GM23338 (cell line): ENCODE data around the gene TYW1. TPM values are rescaled to one million over a fixed set of nuclear protein-coding genes. Genes with fewer than 3 reads are reported as not detected.
"Not testable (repeated sequence)": the region's sequence is repeated elsewhere in the genome, so short reads cannot be mapped to it uniquely, and the experiment has no call there.

Source experiments
- ATAC-seq: fragments of 200-7000 bp; cut with Tn5 transposase; 3 replicates; pipeline ENCODE4 v1.9.1; 2020
- DNase-seq: peaks from one replicate; pipeline ENCODE4 v3.0.0-alpha.2; 2015; ENCODE audit warnings: low spot score
- H2AFZ ChIP-seq: fragments of 200-600 bp; sonication (generic); 2 replicates; pipeline ENCODE4 v1.8.0; 2016; ENCODE audit warnings: antibody characterized with exemption, mild to moderate bottlenecking, moderate library complexity
- H3F3A ChIP-seq: fragments of 200-600 bp; sonication (generic); replicated peaks from 2 replicates; pipeline ENCODE4 v1.8.0; 2017; ENCODE audit warnings: antibody characterized with exemption, mixed run types, low read depth
- H3K27ac ChIP-seq: fragments of 200-600 bp; sonication (generic); 2 replicates; pipeline ENCODE4 v1.6.1; 2016; ENCODE audit warnings: low read depth
- H3K27me3 ChIP-seq: fragments of 200-600 bp; sonication (generic); 2 replicates; pipeline ENCODE4 v1.8.0; 2016; ENCODE audit warnings: mild to moderate bottlenecking, mixed run types, moderate library complexity; ENCODE audit not compliant: insufficient read depth
- H3K36me3 ChIP-seq: fragments of 200-600 bp; sonication (generic); 2 replicates; pipeline ENCODE4 v1.8.0; 2016; ENCODE audit warnings: mild to moderate bottlenecking; ENCODE audit not compliant: insufficient read depth
- H3K4me1 ChIP-seq: fragments of 200-600 bp; sonication (generic); 2 replicates; pipeline ENCODE4 v1.8.0; 2016; ENCODE audit warnings: mild to moderate bottlenecking, moderate library complexity; ENCODE audit not compliant: insufficient read depth
- H3K4me2 ChIP-seq: fragments of 200-600 bp; sonication (generic); 2 replicates; pipeline ENCODE4 v1.7.1; 2017; ENCODE audit warnings: mixed run types
- H3K4me3 ChIP-seq: fragments of 200-600 bp; sonication (generic); 2 replicates; pipeline ENCODE4 v1.6.1; 2016; ENCODE audit warnings: mixed run types
- H3K79me2 ChIP-seq: fragments of 200-600 bp; sonication (generic); replicated peaks from 2 replicates; pipeline ENCODE4 v1.8.0; 2017; ENCODE audit warnings: mild to moderate bottlenecking; ENCODE audit not compliant: insufficient read depth
- H3K9me2 ChIP-seq: fragments of 200-600 bp; sonication (generic); 2 replicates; pipeline ENCODE4 v1.8.0; 2017; ENCODE audit not compliant: insufficient read depth
- H4K20me1 ChIP-seq: fragments of 200-600 bp; sonication (generic); replicated peaks from 2 replicates; pipeline ENCODE4 v1.8.0; 2017; ENCODE audit warnings: mild to moderate bottlenecking; ENCODE audit not compliant: insufficient read depth
- H3K27ac Mint-ChIP-seq: 2 replicates; pipeline ENCODE4 v1.8.0; 2020; ENCODE audit warnings: inconsistent platforms, mild to moderate bottlenecking, moderate library complexity, mixed read lengths
- H3K27me3 Mint-ChIP-seq: 3 replicates; pipeline ENCODE4 v1.8.0; 2022; ENCODE audit warnings: low read depth, mild to moderate bottlenecking, moderate library complexity, mixed read lengths, inconsistent platforms; ENCODE audit not compliant: insufficient read depth, poor library complexity
- H3K36me3 Mint-ChIP-seq: 3 replicates; pipeline ENCODE4 v1.8.0; 2021; ENCODE audit warnings: low read depth, mild to moderate bottlenecking, inconsistent platforms, moderate library complexity, mixed read lengths
- H3K4me1 Mint-ChIP-seq: 3 replicates; pipeline ENCODE4 v1.8.0; 2020; ENCODE audit warnings: mild to moderate bottlenecking, inconsistent platforms, mixed read lengths
- H3K4me3 Mint-ChIP-seq: 3 replicates; pipeline ENCODE4 v1.8.0; 2021; ENCODE audit warnings: moderate library complexity, mild to moderate bottlenecking, inconsistent platforms, mixed read lengths
- H3K9me3 Mint-ChIP-seq: 3 replicates; pipeline ENCODE4 v1.8.0; 2020; ENCODE audit warnings: moderate library complexity, mild to moderate bottlenecking, inconsistent platforms, mixed read lengths
- EZH2 ChIP-seq: fragments of 200-600 bp; sonication (generic); IDR thresholded peaks from one replicate; pipeline ENCODE4 v1.8.0; 2017; ENCODE audit warnings: antibody characterized with exemption, mild to moderate bottlenecking, low read depth; ENCODE audit not compliant: unreplicated experiment
- EZH2phosphoT487 ChIP-seq: fragments of 200-600 bp; sonication (generic); IDR thresholded peaks from one replicate; pipeline ENCODE4 v1.8.1; 2018; ENCODE audit warnings: antibody characterized with exemption; ENCODE audit not compliant: unreplicated experiment
- NANOG ChIP-seq: IDR thresholded peaks from 2 replicates; pipeline ENCODE4 v1.6.1; 2016; ENCODE audit warnings: antibody characterized with exemption, borderline replicate concordance
- STAT1 ChIP-seq: IDR thresholded peaks from one replicate; pipeline ENCODE4 v1.6.1; 2016; ENCODE audit warnings: antibody characterized with exemption; ENCODE audit not compliant: unreplicated experiment
- ZNF331 ChIP-seq: fragments of 250-450 bp; sonication (Bioruptor Pico); IDR thresholded peaks from 2 replicates; pipeline ENCODE4 v1.5.0; 2020; ENCODE audit warnings: low read depth, mild to moderate bottlenecking, moderate library complexity
- polyA plus RNA-seq: library from polyadenylated mRNA; unstranded; fragments of >200 nt; fragmentation: Nextera tagmentation; extraction: Ambion mirVana; gene quantifications from 2 replicates; pipeline ENCODE4 v1.2.1, GENCODE V29; 2016
- total RNA-seq: library from RNA; depleted of rRNA; stranded (reverse); fragments of >200 nt; shearing (Covaris generic); gene quantifications from 2 replicates; pipeline ENCODE4 v1.2.3, GENCODE V29; 2014
- TF ChIP-seq, protein P1 (sequence below): IDR thresholded peaks from one replicate; pipeline ENCODE4 v1.6.1; 2018; ENCODE audit warnings: antibody characterized with exemption; ENCODE audit not compliant: unreplicated experiment
- TF ChIP-seq, protein P2 (sequence below): fragments of 250-450 bp; sonication (Bioruptor Pico); IDR thresholded peaks from 2 replicates; pipeline ENCODE4 v1.5.0; 2020; ENCODE audit warnings: mild to moderate bottlenecking, moderate library complexity

TYW1 gene
- total and polyA plus RNA-seq, 2 experiments from 2014 or later = 15.2 to 18.1 TPM

DNA sequence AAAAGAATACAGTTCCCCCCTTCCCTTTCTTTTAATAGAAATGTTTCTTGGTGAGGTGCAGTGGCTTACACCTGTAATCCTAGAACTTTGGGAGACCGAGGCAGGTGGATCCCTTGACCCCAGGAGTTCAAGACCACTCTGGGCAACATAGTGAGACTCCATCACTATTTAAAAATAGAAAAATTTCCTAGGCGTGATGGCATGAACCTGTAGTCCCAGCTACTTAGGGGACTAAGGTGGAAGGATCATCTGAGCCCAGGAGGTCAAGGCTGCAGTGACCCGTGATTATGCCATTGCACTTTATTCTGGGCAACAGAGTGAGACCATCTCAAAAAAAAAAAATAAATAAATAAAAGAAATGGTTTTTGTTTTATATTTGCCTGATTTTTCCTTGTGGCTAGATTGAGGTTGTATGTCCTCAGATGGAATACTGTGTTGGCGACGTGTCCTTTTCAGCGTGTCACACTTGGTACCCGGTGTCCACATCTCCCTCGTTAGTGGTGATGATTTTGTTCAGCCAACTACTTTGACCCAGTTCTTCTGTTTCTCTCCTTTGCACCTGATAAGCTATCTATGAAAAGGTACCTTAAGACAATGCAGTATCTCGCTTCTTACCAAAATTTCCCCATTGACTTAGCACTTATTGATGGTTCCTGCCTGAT, 202.4 kb downstream of the TYW1 start:
- not testable (repeated sequence) for H3K4me2 ChIP-seq, H3K9me3 Mint-ChIP-seq

DNA sequence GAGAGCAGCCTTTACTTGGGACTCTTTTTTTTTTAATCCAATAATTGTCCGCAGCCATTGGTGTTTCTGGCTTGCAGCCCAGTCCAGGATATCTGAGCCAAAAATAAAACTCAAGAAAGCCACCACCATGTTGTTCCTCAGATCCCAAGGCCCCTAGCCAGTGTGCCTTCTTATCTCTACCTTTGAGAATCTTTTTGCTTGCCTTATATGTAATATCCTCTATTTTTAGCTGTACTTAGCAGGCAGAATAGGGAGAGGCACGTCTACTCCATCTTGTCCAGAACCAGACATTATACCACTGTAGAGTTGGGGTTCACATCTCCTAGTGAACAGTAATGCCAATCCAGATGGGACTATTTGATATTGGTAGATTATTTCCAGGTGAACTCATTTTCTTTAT, 209.1 kb downstream of the TYW1 start:
- ATAC-seq, H3K36me3 ChIP-seq, H3K4me1 ChIP-seq, H3K27ac ChIP-seq, H3K27me3 ChIP-seq, H4K20me1 ChIP-seq, H3K27me3 Mint-ChIP-seq, H3K4me3 Mint-ChIP-seq, H3K4me2 ChIP-seq, H2AFZ ChIP-seq, H3K9me3 Mint-ChIP-seq, H3K27ac Mint-ChIP-seq, H3K4me1 Mint-ChIP-seq, H3F3A ChIP-seq, H3K9me2 ChIP-seq, H3K36me3 Mint-ChIP-seq, H3K79me2 ChIP-seq, H3K4me3 ChIP-seq, DNase-seq: not testable (repeated sequence)

More for the DNA sequence above, 202.4 kb downstream of the TYW1 start:
- Mint-ChIP-seq H3K4me1 (peaks cover 11% of the 10 kb centered on the region; the same call in 2 of the 3 replicates), H3K36me3 (peaks cover 27% of the 10 kb centered on the region)
- not testable (repeated sequence) for H3K27ac ChIP-seq, DNase-seq, H3K4me1 ChIP-seq, H3K79me2 ChIP-seq, H3K36me3 ChIP-seq, H3K4me3 ChIP-seq, H3K27me3 ChIP-seq, H3K9me2 ChIP-seq, H3K4me3 Mint-ChIP-seq, H3K27ac Mint-ChIP-seq, H4K20me1 ChIP-seq, ATAC-seq, H3K27me3 Mint-ChIP-seq, H2AFZ ChIP-seq, H3F3A ChIP-seq

DNA sequence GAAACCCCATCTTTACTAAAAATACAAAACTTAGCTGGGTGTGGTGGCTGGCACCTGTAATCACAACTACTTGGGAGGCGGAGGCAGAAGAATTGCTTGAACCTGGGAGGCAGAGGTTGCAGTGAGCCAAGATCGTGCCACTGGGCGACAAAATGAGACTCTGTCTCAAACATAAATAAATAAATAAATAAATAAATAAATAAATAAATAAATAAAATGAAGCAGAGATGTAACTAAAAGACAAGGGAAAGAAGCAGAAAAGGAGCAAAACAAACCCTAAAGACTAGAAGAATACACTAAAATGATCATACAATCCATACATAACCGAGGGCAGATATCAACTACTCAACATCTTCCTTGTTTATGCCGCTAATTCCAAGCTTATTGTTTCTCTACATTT, 209.8 kb downstream of the TYW1 start:
- no peak overlapping the region for H3K4me3 Mint-ChIP-seq
- H3K9me3 Mint-ChIP-seq = no peaks in the 10 kb centered on the region
- H3K9me2 ChIP-seq = no peaks in the 10 kb centered on the region; the same call in 1 of the 2 replicates
- H3K27me3 ChIP-seq = no peaks in the 10 kb centered on the region
- no peaks in the 10 kb centered on the region for H3K79me2 ChIP-seq
- no peak overlapping the region for H3K4me2 ChIP-seq
- no peaks in the 10 kb centered on the region for H3K36me3 Mint-ChIP-seq
- no peaks in the 10 kb centered on the region for H3F3A ChIP-seq
- H3K27ac Mint-ChIP-seq = no peak overlapping the region
- H3K4me3 ChIP-seq = no peak overlapping the region
- H3K4me1 Mint-ChIP-seq = peaks cover 5% of the 10 kb centered on the region; the same call in 2 of the 3 replicates
- DNase-seq = no peak
- no peak for ATAC-seq
- peaks cover 1% of the 10 kb centered on the region for H3K27me3 Mint-ChIP-seq
- no peaks in the 10 kb centered on the region for H3K36me3 ChIP-seq
- no peak overlapping the region for H2AFZ ChIP-seq
- no peak overlapping the region for H3K27ac ChIP-seq
- H4K20me1 ChIP-seq = no peaks in the 10 kb centered on the region
- no peaks in the 10 kb centered on the region for H3K4me1 ChIP-seq
- TF ChIP-seq EZH2 (no peak), EZH2phosphoT487 (no peak), ZNF331 (CRISPR knock-in tag) (no peak), NANOG (no peak), STAT1 (no peak)
- TF ChIP-seq, protein P1, sequence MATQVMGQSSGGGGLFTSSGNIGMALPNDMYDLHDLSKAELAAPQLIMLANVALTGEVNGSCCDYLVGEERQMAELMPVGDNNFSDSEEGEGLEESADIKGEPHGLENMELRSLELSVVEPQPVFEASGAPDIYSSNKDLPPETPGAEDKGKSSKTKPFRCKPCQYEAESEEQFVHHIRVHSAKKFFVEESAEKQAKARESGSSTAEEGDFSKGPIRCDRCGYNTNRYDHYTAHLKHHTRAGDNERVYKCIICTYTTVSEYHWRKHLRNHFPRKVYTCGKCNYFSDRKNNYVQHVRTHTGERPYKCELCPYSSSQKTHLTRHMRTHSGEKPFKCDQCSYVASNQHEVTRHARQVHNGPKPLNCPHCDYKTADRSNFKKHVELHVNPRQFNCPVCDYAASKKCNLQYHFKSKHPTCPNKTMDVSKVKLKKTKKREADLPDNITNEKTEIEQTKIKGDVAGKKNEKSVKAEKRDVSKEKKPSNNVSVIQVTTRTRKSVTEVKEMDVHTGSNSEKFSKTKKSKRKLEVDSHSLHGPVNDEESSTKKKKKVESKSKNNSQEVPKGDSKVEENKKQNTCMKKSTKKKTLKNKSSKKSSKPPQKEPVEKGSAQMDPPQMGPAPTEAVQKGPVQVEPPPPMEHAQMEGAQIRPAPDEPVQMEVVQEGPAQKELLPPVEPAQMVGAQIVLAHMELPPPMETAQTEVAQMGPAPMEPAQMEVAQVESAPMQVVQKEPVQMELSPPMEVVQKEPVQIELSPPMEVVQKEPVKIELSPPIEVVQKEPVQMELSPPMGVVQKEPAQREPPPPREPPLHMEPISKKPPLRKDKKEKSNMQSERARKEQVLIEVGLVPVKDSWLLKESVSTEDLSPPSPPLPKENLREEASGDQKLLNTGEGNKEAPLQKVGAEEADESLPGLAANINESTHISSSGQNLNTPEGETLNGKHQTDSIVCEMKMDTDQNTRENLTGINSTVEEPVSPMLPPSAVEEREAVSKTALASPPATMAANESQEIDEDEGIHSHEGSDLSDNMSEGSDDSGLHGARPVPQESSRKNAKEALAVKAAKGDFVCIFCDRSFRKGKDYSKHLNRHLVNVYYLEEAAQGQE = no peak
- TF ChIP-seq, protein P2, sequence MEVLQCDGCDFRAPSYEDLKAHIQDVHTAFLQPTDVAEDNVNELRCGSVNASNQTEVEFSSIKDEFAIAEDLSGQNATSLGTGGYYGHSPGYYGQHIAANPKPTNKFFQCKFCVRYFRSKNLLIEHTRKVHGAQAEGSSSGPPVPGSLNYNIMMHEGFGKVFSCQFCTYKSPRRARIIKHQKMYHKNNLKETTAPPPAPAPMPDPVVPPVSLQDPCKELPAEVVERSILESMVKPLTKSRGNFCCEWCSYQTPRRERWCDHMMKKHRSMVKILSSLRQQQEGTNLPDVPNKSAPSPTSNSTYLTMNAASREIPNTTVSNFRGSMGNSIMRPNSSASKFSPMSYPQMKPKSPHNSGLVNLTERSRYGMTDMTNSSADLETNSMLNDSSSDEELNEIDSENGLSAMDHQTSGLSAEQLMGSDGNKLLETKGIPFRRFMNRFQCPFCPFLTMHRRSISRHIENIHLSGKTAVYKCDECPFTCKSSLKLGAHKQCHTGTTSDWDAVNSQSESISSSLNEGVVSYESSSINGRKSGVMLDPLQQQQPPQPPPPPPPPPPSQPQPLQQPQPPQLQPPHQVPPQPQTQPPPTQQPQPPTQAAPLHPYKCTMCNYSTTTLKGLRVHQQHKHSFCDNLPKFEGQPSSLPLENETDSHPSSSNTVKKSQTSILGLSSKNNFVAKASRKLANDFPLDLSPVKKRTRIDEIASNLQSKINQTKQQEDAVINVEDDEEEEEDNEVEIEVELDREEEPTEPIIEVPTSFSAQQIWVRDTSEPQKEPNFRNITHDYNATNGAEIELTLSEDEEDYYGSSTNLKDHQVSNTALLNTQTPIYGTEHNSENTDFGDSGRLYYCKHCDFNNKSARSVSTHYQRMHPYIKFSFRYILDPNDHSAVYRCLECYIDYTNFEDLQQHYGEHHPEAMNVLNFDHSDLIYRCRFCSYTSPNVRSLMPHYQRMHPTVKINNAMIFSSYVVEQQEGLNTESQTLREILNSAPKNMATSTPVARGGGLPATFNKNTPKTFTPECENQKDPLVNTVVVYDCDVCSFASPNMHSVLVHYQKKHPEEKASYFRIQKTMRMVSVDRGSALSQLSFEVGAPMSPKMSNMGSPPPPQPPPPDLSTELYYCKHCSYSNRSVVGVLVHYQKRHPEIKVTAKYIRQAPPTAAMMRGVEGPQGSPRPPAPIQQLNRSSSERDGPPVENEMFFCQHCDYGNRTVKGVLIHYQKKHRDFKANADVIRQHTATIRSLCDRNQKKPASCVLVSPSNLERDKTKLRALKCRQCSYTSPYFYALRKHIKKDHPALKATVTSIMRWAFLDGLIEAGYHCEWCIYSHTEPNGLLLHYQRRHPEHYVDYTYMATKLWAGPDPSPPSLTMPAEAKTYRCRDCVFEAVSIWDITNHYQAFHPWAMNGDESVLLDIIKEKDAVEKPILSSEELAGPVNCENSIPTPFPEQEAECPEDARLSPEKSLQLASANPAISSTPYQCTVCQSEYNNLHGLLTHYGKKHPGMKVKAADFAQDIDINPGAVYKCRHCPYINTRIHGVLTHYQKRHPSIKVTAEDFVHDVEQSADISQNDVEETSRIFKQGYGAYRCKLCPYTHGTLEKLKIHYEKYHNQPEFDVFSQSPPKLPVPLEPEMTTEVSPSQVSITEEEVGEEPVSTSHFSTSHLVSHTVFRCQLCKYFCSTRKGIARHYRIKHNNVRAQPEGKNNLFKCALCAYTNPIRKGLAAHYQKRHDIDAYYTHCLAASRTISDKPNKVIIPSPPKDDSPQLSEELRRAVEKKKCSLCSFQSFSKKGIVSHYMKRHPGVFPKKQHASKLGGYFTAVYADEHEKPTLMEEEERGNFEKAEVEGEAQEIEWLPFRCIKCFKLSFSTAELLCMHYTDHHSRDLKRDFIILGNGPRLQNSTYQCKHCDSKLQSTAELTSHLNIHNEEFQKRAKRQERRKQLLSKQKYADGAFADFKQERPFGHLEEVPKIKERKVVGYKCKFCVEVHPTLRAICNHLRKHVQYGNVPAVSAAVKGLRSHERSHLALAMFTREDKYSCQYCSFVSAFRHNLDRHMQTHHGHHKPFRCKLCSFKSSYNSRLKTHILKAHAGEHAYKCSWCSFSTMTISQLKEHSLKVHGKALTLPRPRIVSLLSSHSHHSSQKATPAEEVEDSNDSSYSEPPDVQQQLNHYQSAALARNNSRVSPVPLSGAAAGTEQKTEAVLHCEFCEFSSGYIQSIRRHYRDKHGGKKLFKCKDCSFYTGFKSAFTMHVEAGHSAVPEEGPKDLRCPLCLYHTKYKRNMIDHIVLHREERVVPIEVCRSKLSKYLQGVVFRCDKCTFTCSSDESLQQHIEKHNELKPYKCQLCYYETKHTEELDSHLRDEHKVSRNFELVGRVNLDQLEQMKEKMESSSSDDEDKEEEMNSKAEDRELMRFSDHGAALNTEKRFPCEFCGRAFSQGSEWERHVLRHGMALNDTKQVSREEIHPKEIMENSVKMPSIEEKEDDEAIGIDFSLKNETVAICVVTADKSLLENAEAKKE = no peak
